GM21786 (cell line): ENCODE measurements around the gene GABRB1.

Experiments used
- ATAC-seq: cut with Tn5 transposase; IDR thresholded peaks from one replicate; pipeline ENCODE4 v1.9.1; 2021; ENCODE audit not compliant: unreplicated experiment

Gene GABRB1

DNA sequence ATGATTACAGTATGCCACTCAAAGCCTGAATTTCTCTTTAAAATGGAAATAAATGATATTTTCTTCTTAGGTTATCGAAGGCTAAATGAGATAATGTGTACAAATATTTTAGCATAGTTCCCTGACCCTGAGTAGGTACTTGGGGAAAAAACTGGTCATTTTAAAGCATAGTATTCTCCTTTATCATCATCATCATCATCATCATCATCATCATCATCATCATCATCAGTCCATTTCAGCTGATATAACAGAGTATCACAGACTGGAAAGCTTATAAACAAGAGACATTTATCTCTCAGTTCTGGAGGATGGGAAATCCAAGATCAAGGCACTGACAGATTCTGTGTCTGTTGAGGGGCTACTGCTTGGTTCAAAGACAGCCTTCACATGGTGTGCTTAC is 13.9 kb downstream of the GABRB1 start:
- ATAC-seq = no peak

DNA sequence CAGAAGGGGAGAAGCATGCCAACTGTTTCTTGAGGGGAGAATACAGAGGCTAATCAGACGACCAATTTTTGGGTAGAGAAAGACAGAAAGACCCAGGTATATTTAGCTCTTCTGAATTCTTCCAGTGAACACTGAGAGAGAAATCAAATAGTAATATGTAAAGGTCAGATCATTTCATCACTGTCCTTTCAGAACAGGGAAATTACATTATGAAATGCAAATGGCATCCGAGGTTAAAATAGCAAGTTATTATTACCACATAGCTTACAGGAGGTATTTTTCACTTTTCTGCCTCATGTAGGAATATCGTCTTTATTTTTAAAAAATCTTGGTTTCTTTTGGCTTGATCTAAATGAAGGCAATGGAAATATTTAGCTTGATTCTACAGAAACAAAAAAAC is 18.0 kb downstream of the GABRB1 start:
- no peak for ATAC-seq

DNA sequence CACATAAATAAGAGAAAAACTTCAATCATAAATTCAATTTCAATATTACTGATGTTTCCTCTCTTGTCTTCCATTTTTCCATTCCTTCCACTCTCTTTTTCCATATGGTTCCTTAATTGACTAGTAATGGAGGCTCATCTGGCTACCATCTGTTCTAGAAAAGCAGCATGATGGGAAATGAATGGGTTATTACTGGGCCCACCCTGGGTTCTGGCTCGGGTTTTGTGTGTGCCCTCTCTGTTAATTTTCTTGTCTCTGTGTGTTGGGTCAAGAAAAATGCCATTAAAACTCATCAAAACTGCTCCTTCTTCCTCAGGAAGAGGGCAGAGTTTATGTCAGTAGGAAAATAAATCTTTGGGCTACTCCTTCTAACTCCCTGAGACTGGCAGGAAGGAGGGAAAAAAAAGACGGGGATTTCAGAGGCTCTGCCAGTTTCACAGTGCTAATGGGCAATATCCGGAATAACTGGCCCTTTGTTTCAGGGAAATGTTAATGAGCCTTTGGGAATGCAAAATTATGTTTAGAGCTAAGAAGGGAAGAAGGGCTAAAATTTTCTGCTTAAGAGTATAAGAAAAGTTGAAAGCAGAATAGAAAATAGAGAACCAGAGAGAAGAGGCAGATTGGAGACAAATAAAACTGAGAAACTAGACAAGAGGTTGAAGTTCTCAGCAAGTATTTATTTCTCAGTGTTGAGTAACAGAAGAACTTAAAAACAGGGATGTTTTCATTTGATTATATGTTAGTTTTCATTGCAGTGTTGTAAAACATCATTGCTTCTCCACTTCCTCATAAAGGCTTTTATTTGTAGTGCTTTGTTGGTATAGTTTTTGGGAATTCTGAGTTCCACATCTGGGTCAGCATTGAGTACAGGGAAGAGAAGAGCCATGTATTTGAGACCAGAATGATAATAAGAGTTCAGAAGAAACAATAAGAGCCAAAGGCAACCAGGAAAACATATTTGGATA is 19.7 kb downstream of the GABRB1 start:
- no peak for ATAC-seq

DNA sequence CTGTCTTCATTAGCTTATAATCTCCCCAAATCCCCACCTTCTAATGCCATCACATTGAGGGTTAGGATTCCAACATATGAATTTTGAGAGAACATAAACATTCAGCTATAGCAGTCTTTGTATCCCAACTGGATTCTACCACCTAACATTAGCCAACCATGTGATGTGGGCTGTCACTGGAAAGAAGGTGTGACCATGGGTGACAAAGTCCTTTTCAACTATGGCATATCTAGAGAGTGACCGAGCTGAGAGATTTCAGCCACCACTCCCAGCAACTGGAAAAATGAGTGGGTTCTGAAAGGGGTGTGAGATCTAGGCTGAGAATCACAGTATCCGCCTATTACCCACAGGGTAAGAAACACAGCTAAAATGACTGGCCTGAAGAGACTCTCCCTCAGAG is 22.1 kb downstream of the GABRB1 start:
- no peak for ATAC-seq

DNA sequence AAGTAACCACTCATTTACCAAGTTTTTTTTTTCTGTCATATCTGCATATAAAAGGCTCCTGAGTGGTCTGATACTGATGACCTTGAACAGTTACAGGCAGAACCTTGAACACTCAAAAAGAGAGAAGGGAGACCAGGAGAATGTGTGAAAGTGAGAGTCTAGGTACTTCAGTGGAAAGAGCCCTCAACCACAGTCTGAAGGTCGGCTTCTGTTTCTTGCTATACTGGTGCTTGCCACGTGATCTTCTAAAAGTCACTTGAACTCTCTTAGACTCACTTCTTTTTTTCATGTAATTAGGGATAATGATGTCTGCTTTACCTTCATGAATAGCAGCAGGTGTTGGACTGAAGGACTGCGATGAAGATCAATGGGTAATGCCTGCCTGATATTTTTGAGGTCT is 22.8 kb downstream of the GABRB1 start:
- no peak for ATAC-seq

DNA sequence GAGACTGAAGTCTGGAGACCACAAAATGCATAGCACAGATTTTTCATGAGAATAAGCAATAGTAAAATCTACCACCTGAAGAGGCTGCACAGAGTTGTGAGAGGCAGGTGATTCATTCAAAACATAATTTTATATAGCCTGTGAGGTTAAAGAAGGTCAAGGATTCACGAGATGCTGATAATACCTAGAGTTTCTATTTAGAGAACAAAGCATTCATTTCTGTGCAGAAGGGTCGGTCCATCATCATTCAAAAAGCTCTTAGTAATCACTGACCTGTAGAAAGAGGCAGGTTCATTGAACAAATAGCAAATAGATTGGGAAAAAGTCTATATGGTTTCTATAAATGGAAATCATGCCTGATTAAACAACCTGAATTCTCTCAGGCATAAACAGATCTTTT is 26.6 kb downstream of the GABRB1 start:
- no peak for ATAC-seq

DNA sequence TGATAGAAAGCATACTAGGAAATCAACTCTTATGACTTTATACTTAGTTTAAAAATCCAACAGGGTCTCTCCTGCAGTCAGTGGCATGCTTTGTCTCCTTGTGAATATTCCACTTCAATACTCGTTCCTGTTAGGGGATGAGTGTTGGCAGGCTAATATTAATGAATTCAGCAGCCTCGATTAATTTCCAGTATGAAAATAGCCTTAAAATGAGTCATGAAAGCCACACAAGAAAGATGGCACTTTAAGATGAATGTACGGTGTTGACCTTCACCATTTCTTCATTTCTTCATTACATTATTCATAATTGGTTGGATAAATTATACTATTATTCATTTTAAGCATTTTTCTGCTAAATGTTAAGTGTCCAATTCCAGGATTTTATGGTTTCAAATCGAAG is 29.2 kb downstream of the GABRB1 start:
- no peak for ATAC-seq

DNA sequence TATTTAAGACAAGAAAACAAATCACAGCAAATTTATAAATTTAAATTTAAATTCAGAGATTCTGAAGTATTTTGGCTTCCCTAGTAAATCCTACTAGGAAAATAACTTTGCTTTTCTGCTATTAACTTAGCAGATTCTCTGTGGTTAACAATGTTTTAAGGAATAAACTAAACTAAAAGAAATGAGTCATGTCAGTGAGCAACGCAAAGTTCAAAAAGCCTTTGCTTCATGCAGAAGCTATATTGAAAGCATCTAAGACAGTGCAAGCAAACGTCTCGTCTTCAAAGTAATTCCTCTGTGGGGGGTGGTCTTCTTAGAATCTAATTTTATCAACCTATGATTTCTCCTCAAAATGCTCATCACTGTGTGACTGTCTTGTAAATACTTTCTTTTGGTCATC is 30.1 kb downstream of the GABRB1 start:
- ATAC-seq = no peak

DNA sequence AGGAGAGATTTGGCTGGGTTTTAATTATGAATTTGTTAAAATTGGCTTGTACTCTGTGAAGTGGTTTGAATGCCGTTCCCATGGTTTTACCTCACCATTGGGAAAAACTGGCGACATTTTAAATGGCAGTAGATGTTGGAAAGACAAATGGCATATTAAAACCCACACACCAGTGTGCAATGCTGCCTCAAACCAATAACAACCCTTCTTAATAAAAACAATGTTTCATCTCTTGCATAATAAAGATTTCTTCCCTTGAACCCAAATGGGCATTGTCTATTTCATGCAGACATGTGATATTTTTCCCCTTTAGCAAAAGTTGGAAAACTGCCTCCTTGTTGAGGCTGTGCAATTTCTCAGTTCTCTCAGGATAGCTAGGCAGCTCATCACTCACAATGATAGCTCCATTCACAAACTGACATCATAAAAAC is 33.7 kb downstream of the GABRB1 start:
- no peak for ATAC-seq

DNA sequence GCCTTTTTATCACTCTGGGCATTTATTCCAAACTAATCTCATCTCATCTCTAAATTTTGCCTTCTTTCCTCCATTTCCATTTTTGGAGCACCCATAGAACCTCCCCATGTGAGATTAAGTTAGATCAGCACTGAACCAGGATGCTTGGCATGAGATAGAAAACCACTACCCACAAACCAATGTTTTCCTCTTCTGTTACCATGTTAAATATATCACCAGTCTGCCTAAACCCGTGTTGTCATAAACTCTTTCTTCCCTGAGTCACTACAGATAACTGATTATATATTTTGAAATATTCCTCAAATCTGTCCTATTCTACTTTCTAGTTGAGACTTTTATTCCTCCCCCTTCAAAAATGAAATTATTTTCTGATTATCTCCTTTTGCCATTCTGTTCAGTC is 37.6 kb downstream of the GABRB1 start:
- no peak for ATAC-seq

DNA sequence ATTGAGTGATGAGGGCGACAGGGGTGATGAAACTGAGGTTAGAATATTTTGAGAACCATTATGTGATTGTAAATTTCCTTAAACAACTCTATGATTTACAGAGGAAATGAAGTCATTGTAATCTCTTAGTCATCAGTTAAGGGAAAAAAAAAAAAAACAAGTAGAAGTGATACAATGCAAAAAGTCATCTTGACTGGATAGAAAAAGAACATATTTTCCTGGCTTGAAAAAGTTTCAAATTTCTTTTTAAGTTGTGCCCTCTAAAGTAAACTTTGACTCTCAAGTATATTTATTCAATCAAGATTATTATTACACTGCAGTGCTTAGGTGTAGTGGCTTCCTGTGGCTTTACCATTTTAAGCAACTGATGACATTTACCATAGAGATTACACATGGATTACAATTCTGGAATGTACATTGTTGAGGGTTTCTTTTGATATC is 40.6 kb downstream of the GABRB1 start:
- no peak for ATAC-seq

DNA sequence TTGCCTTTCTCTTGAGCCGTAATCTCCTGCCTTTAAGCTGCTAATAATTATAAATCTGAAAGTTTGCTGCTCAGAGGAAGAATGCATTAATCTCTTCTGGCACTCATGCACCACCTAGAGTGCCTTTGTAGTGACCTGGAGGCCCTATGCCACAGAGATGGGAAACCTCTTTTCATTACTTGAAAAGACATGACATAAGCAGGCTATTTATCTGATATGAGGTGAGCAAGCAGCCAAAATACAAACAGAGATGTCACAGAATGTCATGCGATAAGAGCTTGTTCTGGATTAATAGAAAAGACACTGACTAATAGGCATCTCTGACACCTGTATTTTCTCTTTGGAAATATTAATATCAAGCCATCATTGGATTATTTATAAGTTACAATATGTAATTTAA is 42.3 kb downstream of the GABRB1 start:
- ATAC-seq = no peak

DNA sequence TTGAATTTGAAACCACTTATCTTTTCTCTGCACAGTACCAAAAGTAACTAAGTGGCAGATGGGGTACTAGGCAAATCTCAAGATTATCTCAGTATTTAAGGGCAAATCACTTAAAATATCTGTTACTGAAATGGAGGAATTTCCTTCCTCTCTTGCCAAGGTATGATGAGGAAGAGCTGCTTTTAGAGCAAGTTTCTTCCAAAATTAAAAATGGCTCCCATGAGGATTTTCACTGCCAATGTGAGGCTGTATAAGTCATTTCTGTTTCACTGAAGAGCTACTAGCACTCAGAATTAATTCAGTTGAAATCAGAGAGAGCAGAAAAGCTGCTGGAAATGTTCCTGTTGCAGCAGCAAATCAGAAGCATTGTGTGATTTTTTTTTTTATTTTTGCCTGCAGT is 43.4 kb downstream of the GABRB1 start:
- ATAC-seq = no peak

DNA sequence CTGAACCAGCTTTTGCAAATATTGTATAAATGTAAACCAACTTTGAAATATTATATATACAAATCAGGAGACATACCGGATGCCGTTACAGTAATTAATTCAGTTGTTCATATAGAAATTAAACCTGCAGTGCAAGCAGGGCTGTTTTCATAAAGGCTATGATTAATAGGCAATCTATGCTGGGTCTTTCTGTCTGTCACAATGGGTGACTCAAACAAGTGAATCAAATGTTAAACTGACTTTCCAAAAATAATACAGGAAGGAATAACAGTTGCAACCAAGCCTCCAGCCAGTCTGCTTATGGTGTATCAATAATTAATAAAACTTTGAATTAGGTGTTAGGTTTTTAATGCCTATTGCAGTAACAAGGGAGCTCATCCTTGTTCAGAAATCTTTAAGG is 43.9 kb downstream of the GABRB1 start:
- no peak for ATAC-seq

DNA sequence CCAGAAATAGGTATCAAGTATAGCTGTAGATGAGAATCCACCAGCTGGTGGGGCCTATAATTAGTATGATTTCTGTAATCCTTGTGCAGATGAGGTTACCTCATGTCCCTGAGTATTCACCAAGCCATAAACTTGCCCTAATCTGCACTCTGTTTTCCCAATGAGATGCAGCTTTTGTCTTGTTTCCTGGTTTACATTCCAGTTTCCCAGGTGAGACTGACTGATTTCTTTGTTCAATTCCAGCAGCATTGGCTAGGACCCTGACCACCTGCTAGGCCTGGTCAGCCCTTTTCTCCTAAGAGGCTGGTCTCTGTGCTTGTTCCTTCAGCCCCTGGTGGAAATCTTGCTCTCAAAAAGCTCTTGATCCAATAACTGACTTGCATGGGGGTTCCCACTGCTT is 44.6 kb downstream of the GABRB1 start:
- ATAC-seq = no peak

DNA sequence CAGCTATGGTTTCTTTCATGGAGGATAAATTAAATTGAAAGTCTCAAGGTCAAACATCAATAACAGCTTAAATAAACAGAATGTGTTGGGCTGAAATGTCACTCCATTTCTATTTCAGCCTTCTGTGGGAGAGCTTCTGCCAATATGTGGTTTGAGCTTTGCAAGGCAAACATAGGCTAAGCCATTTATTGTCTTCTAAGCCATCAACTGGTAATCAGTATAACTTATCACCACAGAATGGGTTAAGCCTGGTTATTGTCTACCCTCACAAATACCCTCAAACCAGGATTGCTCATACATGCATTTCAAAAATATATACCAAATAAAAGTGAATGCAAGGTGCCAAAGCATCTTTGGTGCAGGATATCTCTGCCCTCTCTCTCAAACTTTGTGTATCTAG is 52.7 kb downstream of the GABRB1 start:
- ATAC-seq = no peak

DNA sequence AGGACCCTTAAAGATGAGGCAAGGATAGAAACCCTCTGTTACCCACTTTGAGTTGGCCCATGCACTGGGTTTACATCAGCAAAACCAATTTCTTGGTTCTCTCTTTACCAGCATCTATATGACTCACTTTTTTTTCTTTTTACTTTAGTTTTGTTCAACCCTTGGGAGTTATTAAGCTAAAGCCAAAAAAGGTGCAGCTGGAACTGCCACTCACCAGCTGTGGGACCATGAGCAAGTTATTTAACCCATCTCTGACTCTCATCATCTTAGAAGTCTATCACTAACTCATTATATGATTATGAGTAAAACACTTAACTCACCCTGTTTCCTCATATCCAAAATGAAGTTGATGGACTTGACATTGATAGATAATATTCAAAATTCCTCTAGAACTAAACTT is 53.4 kb downstream of the GABRB1 start:
- ATAC-seq = no peak

DNA sequence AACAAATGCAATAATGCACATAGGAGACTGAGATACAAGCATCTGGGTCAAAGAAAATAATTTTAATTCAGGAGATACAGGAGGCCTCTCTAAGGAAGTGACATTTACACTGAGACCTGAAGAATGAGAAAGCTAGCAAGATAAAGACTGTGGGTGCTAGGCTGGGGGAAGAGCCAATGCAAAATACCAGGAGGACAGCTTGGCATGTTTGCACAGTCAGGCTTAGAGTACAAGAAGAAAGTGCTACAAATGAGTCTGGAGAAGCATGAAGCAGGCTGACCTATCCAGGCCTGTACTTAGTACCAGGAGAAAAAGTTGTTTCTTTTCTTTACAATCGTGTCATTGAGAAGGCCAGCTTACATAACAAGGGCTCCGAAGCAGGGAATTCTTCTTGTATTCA is 56.9 kb downstream of the GABRB1 start:
- no peak for ATAC-seq

DNA sequence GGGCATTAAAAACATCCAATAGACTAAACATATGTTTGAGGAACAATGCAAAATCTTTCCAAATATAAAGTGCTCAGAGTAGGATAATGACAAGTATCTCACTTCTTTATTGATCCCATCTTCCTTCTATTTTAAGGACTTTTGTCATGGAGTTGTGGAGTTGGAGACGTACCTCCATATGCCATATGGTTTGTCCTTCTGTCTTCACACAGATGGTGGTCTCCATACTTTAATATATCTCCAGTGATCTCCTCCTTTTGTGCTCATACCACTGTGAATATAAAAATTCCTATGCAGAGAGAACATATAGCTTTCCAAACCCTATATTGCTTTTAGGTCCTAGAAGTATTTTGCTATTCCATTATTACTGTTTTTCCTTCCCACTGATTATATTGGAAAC is 64.5 kb downstream of the GABRB1 start:
- ATAC-seq = no peak

DNA sequence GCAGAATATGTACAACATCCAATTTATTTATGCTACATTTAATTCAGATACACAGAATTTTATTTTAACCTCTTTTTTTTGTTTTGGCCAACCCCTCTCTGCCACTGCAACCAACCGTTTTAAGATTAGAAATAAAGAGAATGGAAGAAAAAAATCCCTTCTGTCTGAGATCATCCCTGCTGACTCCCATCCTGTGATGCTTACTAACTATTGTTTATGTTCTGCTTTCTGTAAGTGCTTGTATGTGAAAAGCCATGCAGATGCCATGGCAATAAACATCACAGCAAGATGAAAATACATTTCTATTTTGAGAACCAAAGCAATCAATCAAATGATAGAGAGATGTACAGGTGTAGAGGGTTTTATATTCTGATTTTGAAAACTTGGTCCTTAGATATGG is 70.1 kb downstream of the GABRB1 start:
- ATAC-seq = no peak

DNA sequence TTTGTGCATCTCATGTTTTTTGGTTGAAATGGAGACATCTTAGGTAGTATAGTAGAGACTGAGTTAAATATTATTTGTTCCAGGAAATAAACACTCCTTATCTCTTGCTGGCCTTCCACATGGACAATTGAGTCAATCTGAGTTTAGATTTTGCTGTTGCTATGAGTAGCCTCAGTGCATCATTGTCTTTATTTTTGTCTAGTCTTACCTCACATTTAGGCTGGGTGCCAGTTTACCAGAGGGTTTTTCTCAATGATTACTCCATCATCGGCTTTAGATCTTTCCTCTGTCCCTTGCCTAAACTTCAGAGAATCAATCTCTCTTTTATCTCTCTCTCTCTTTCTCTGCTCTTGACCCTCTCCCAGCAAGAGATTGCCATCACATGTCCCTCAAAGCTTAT is 73.6 kb downstream of the GABRB1 start:
- ATAC-seq = no peak

DNA sequence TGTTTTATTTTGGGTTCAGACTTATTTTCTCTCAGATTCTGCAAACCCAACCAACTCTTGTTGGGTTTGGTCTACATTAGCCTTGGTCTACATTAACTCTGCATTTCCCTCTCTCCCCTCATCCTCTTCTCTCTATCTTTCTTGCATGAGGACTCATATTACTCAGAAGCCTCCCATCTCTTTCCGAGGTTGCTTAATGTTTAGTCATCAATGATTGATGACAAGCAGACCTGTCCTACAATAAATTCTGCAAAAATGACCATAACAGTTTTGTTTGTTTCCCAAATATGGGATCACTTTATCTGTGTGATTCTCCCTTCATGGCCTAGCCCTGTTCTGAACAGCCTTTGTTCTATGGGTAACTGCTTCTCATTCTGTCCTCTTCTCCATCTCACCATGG is 75.2 kb downstream of the GABRB1 start:
- no peak for ATAC-seq

DNA sequence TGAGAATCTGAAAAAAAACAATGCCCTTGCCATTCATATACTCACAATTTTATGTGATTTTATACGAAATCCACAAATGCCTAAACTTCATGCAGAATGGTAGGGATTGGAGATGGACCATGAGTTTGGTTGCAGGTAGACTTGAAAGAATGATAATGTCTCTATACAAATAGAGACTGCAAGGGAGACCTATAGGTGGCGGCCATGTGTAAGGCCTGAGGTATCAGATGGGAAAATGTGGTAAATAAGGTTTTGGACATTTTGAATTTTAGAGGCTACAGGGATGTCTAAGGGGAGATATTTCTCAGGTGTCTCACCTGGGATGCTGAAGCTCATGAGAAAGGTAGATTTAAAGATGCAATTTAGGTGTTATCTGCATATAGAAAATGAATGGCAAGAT is 78.0 kb downstream of the GABRB1 start:
- ATAC-seq = no peak
